Esophagus muscularis mucosa (tissue), 4 donors: ENCODE measurements around the gene DYNC1I1. TPM values are rescaled to one million over a fixed set of nuclear protein-coding genes. Genes with fewer than 3 reads are reported as not detected.

Experiments used
- DNase-seq: peaks from one replicate; pipeline ENCODE4 v3.0.0-alpha.2; 2017; ENCODE audit errors: extremely low spot score
- H3K27ac ChIP-seq, 4 donors: fragments of 200-600 bp; sonication (generic); replicated peaks in 1 of 4; 1 replicate in 3 of 4; 2 replicates in 1 of 4; pipeline ENCODE4 v1.5.1; 2016 to 2019; ENCODE audit warnings: mild to moderate bottlenecking in 1 of 4
- H3K27me3 ChIP-seq, 4 donors: fragments of 200-600 bp; sonication (generic); one replicate each; pipeline versions ENCODE4 v1.5.1 to v1.6.0; 2016 to 2019
- H3K36me3 ChIP-seq, 4 donors: fragments of 200-600 bp; sonication (generic); one replicate each; pipeline ENCODE4 v1.5.1; 2016 to 2019
- H3K4me1 ChIP-seq, 4 donors: fragments of 200-600 bp; sonication (generic); one replicate each; pipeline ENCODE4 v1.5.1; 2016 to 2019
- H3K4me3 ChIP-seq, 4 donors: fragments of 200-600 bp; sonication (generic); 1 replicate in 2 of 4; 2 replicates in 2 of 4; pipeline ENCODE4 v1.5.1; 2016 to 2019; ENCODE audit warnings: mild to moderate bottlenecking in 4 of 4, moderate library complexity in 1 of 4
- H3K9me3 ChIP-seq, 4 donors: fragments of 200-600 bp; sonication (generic); 1 replicate in 3 of 4; 2 replicates in 1 of 4; pipeline ENCODE4 v1.5.1; 2016 to 2019
- EP300 ChIP-seq: sonication (generic); formaldehyde crosslinking; IDR thresholded peaks from one replicate; pipeline ENCODE4 v1.6.1; 2017; ENCODE audit warnings: antibody characterized with exemption
- POLR2A ChIP-seq: fragments of 450-650 bp; IDR thresholded peaks from one replicate; pipeline ENCODE4 v1.6.1; 2017; ENCODE audit warnings: antibody characterized with exemption, moderate library complexity, mild to moderate bottlenecking, low read depth
- POLR2AphosphoS5 ChIP-seq, 2 donors: sonication (generic); formaldehyde crosslinking; IDR thresholded peaks; one replicate each; pipeline ENCODE4 v1.6.1; 2017; ENCODE audit warnings: antibody characterized with exemption in 2 of 2
- WGBS: methylation state at CpG from one replicate; pipeline ENCODE4 v1.1.5; 2018; 5-methylcytosine and 5-hydroxymethylcytosine counted together
- intact Hi-C: fragments of 100-400 bp; cut with DNase I; formaldehyde crosslinking; loops from one replicate; pipeline ENCODE4 v1.15.1; 2023
- total RNA-seq, 4 donors: library from RNA; depleted of rRNA; stranded (reverse); fragments of >200 nt; gene quantifications; one replicate each; pipeline versions ENCODE4 v1.1.0 to v1.2.1, GENCODE V29; 2016
- TF ChIP-seq, protein P1 (sequence below), 3 experiments: fragments of 200-600 bp in 2 of 3; fragments of 450-650 bp in 1 of 3; sonication (generic) in 2 of 3; IDR thresholded peaks; one replicate each; pipeline ENCODE4 v1.5.1; 2017 to 2019; ENCODE audit warnings: antibody characterized with exemption in 3 of 3, mild to moderate bottlenecking in 2 of 3, moderate library complexity in 1 of 3

The DYNC1I1 gene
- total RNA-seq, 4 donors from 2014 or later: 8.7 to 16.4 (median 12.3) TPM

- Histone ChIP-seq H3K36me3 (no peaks in the 10 kb centered on the region), H3K4me1 (no peaks in the 10 kb centered on the region), H3K9me3 (no peaks in the 10 kb centered on the region), H3K27ac (no peak overlapping the region), H3K4me3 (no peak overlapping the region), H3K27me3 (no peaks in the 10 kb centered on the region)
- no peak for DNase-seq
- TF ChIP-seq POLR2AphosphoS5 (IDR thresholded peaks at IDR 0.05) (no peak), POLR2A (no peak)
- TF ChIP-seq, protein P1, sequence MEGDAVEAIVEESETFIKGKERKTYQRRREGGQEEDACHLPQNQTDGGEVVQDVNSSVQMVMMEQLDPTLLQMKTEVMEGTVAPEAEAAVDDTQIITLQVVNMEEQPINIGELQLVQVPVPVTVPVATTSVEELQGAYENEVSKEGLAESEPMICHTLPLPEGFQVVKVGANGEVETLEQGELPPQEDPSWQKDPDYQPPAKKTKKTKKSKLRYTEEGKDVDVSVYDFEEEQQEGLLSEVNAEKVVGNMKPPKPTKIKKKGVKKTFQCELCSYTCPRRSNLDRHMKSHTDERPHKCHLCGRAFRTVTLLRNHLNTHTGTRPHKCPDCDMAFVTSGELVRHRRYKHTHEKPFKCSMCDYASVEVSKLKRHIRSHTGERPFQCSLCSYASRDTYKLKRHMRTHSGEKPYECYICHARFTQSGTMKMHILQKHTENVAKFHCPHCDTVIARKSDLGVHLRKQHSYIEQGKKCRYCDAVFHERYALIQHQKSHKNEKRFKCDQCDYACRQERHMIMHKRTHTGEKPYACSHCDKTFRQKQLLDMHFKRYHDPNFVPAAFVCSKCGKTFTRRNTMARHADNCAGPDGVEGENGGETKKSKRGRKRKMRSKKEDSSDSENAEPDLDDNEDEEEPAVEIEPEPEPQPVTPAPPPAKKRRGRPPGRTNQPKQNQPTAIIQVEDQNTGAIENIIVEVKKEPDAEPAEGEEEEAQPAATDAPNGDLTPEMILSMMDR (IDR thresholded peaks at IDR 0.05): no peak
- WGBS: 49% methylated on average over 5 of the region's 5 CpGs
- intact Hi-C loops: no loop called here
Measured at GRCh38 chr7:95906851-95907250, 134.5 kb downstream of the DYNC1I1 start.

DNA sequence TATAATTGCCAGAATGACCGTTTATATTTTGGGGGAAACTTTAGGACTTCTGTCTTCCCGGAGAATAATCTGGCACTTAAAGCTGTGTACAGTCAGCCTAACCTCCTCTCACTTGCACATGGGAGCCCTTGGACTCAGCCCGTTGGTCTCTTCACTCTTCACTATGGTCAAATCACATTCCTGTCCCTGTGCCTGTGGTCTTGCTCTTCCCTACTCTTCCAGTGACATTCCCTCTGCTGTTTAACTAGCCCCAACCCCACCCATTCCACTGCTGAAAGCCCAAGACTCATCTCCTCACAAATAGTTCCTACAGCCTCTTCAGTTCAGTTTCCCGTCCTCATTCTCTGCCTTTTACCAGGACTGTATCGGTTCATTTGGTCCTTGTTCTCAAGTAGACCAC is 135.0 kb downstream of the DYNC1I1 start:
- TF ChIP-seq, protein P1 (IDR thresholded peaks at IDR 0.05): no peak
- TF ChIP-seq POLR2A: no peak
- TF ChIP-seq POLR2AphosphoS5 (IDR thresholded peaks at IDR 0.05): no peak
- no peak for TF ChIP-seq EP300
- Histone ChIP-seq H3K36me3 (no peaks in the 10 kb centered on the region), H3K27me3 (no peaks in the 10 kb centered on the region), H3K4me3 (no peak overlapping the region), H3K27ac (no peak overlapping the region), H3K4me1 (no peaks in the 10 kb centered on the region), H3K9me3 (no peaks in the 10 kb centered on the region)
- intact Hi-C loops: no loop called here
- 79% methylated on average over 5 of the region's 5 CpGs for WGBS
- peak; percentile 57 for DNase-seq

DNA sequence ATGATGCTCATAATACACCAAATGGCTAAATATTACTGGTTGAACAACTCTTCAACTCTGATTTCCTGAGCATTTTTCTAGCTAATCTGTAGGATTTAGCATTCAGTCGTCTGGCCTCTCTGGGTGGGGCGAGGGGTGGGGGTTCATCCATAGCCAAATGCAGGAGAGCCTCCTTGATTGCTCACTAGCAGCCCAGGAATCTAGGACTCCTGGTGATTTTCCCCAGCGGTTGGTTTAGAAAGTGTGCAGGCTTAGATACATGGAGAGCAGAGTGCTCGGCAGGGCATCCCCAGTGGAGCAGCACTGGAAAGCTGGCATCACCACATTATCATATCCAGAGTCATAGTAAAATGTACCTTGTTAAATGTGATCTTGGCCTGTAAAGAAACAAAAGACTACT is 136.1 kb downstream of the DYNC1I1 start:
- intact Hi-C loops: no loop called here
- H3K4me1 ChIP-seq: no peaks in the 10 kb centered on the region
- no peak for TF ChIP-seq POLR2AphosphoS5 (IDR thresholded peaks at IDR 0.05)
- TF ChIP-seq POLR2A: no peak
- TF ChIP-seq, protein P1 (IDR thresholded peaks at IDR 0.05): no peak
- TF ChIP-seq EP300: no peak
- DNase-seq: no peak
- 48% methylated on average over 4 of the region's 4 CpGs for WGBS
- H3K9me3 ChIP-seq: no peaks in the 10 kb centered on the region
- H3K4me3 ChIP-seq: no peak overlapping the region
- H3K36me3 ChIP-seq: no peaks in the 10 kb centered on the region
- H3K27me3 ChIP-seq: no peaks in the 10 kb centered on the region
- no peak overlapping the region for H3K27ac ChIP-seq

DNA sequence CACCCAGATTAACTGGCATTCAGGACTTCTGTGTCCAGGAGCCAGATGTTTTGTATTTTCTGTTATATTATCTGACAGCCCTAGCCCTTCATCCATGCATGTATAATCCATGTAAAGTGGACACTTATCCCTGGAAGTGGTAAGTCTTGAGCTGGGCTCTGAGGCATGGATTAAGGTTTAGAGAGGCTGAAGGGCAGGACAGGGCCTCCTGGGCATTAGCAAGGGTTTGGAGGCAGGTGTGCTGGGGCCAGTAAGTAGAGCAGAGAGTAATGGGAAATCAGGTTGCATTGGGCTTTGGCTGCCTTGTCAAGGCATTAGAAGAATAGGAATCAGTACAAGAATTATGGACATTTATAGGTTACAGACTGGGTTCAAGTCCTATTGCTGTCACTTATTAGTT is 138.0 kb downstream of the DYNC1I1 start:
- intact Hi-C loops: no loop called here
- peak; percentile 19 for DNase-seq
- Histone ChIP-seq H3K27ac (no peak overlapping the region), H3K4me1 (no peaks in the 10 kb centered on the region), H3K36me3 (no peaks in the 10 kb centered on the region), H3K4me3 (no peak overlapping the region), H3K9me3 (no peaks in the 10 kb centered on the region), H3K27me3 (no peaks in the 10 kb centered on the region)
- TF ChIP-seq POLR2A (no peak), POLR2AphosphoS5 (IDR thresholded peaks at IDR 0.05) (no peak)

DNA sequence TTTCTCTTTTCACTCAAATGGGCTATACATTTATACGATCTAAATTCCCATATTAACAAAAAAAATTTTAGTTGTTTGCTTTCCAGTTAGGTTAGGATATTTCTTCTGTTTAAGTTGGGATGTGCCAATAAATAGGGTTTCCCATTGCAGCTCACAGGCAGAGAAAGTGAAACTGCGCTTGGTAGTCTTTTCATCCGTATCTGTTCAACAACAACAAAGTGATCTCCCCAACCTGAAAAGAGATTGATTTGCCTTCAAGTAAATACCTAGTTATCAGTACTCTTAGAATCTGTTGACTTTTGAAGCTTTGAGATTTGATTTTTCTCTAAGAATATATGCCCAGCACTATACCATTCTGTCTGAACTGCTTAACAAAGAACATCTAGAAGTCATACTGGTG is 143.4 kb downstream of the DYNC1I1 start:
- intact Hi-C loops: loop anchor here (2.0 to 5.0 kb wide), 2 partner anchors 1111 to 1152 kb away; no protein-coding TSS in a partner anchor
- no peaks in the 10 kb centered on the region for H3K9me3 ChIP-seq
- no peak for TF ChIP-seq POLR2A
- TF ChIP-seq, protein P1 (IDR thresholded peaks at IDR 0.05): no peak
- TF ChIP-seq POLR2AphosphoS5 (IDR thresholded peaks at IDR 0.05): no peak
- no peak for TF ChIP-seq EP300
- H3K4me3 ChIP-seq: peak overlapping the region; percentile 7 to 28 (median 16)
- no peaks in the 10 kb centered on the region for H3K36me3 ChIP-seq
- H3K27ac ChIP-seq: no peak overlapping the region
- DNase-seq: no peak
- 67% methylated on average over 3 of the region's 3 CpGs for WGBS
- H3K4me1 ChIP-seq: peaks cover 0 to 5% (median 0%) of the 10 kb centered on the region in 4 donors
- no peaks in the 10 kb centered on the region for H3K27me3 ChIP-seq
